WTC11 (cell line): Measurements from ENCODE around the gene PTPRN2.

ENCODE experiments used
- CTCF ChIP-seq: fragments of 200-600 bp; IDR thresholded peaks from 2 replicates; pipeline ENCODE4 v1.8.0; 2022; ENCODE audit warnings: antibody characterized with exemption
- ELF4 ChIP-seq: sonication (generic); formaldehyde crosslinking; IDR thresholded peaks from 2 replicates; pipeline ENCODE4 v1.8.1; 2022; ENCODE audit warnings: low read depth, mild to moderate bottlenecking, moderate library complexity, missing genetic modification reagents
- ESRRA ChIP-seq: sonication (generic); formaldehyde crosslinking; IDR thresholded peaks from 2 replicates; pipeline ENCODE4 v1.8.1; 2022; ENCODE audit warnings: mild to moderate bottlenecking, missing genetic modification reagents, borderline replicate concordance
- MAX ChIP-seq: sonication (generic); formaldehyde crosslinking; IDR thresholded peaks from 2 replicates; pipeline ENCODE4 v1.8.0; 2022; ENCODE audit warnings: mild to moderate bottlenecking, missing genetic modification reagents
- MLX ChIP-seq: sonication (generic); formaldehyde crosslinking; IDR thresholded peaks from 2 replicates; pipeline ENCODE4 v1.8.1; 2023; ENCODE audit warnings: mild to moderate bottlenecking, missing genetic modification reagents, moderate library complexity
- MXD4 ChIP-seq: fragments of 250-450 bp; sonication (Bioruptor Pico); IDR thresholded peaks from 2 replicates; pipeline ENCODE4 v1.8.0; 2021; ENCODE audit warnings: mild to moderate bottlenecking, moderate library complexity, borderline replicate concordance
- TEAD4 ChIP-seq: sonication (generic); formaldehyde crosslinking; IDR thresholded peaks from 2 replicates; pipeline ENCODE4 v1.8.0; 2022; ENCODE audit warnings: mild to moderate bottlenecking, missing genetic modification reagents

- no peak for TF ChIP-seq CTCF
- TF ChIP-seq MLX (CRISPR knock-in tag): no peak
- TF ChIP-seq MXD4 (CRISPR knock-in tag): no peak
- TF ChIP-seq ELF4 (CRISPR knock-in tag): no peak
- no peak for TF ChIP-seq TEAD4 (CRISPR knock-in tag)
- TF ChIP-seq ESRRA (CRISPR knock-in tag): no peak
- no peak for TF ChIP-seq MAX (CRISPR knock-in tag)
These were observed 822.6 kb downstream of the PTPRN2 start for GRCh38 chr7:157764946-157765537.
